HEK293T (cell line): ENCODE measurements around the gene RHOJ.
"Not testable (repeated sequence)": the region's sequence is repeated elsewhere in the genome, so short reads cannot be mapped to it uniquely, and the experiment has no call there.

Source experiments
- CTCF ChIA-PET: fragments of 350-600 bp; formaldehyde crosslinking; extraction: SDS; loops from one replicate; lab custom pipeline; 2021; ENCODE audit warnings: antibody characterized with exemption, inconsistent platforms; lab: Yijun Ruan, JAX
- POLR2A ChIA-PET: fragments of 350-600 bp; formaldehyde crosslinking; extraction: SDS; loops from one replicate; lab custom pipeline; 2020; ENCODE audit warnings: antibody characterized with exemption, inconsistent platforms; lab: Yijun Ruan, JAX
- DNase-seq: peaks from one replicate; pipeline ENCODE4 v3.0.0; 2012; ENCODE audit warnings: mixed read lengths; ENCODE audit errors: extremely low spot score
- ARNT ChIP-seq: fragments of 450-650 bp; IDR thresholded peaks from 2 replicates; pipeline ENCODE4 v1.6.1; 2017; ENCODE audit warnings: mild to moderate bottlenecking
- BHLHE40 ChIP-seq: fragments of 450-650 bp; IDR thresholded peaks from 2 replicates; pipeline ENCODE4 v1.6.1; 2016; ENCODE audit warnings: mild to moderate bottlenecking, moderate library complexity, borderline replicate concordance
- CTBP1 ChIP-seq: fragments of 450-650 bp; IDR thresholded peaks from 2 replicates; pipeline ENCODE4 v1.6.1; 2016; ENCODE audit warnings: borderline replicate concordance
- ELF4 ChIP-seq: fragments of 450-650 bp; IDR thresholded peaks from 2 replicates; pipeline ENCODE4 v1.6.1; 2017; ENCODE audit warnings: antibody characterized with exemption
- FOXA1 ChIP-seq: fragments of 450-650 bp; IDR thresholded peaks from 2 replicates; pipeline ENCODE4 v1.6.1; 2016; ENCODE audit warnings: mild to moderate bottlenecking
- FOXK2 ChIP-seq: fragments of 450-650 bp; IDR thresholded peaks from 2 replicates; pipeline ENCODE4 v1.6.1; 2016; ENCODE audit warnings: mild to moderate bottlenecking
- FOXM1 ChIP-seq: fragments of 450-650 bp; IDR thresholded peaks from 2 replicates; pipeline ENCODE4 v1.6.1; 2017; ENCODE audit warnings: mild to moderate bottlenecking, borderline replicate concordance
- HDGF ChIP-seq: fragments of 450-650 bp; IDR thresholded peaks from 2 replicates; pipeline ENCODE4 v1.6.1; 2017; ENCODE audit warnings: antibody characterized with exemption, borderline replicate concordance
- L3MBTL2 ChIP-seq: fragments of 450-650 bp; conservative IDR thresholded peaks from 2 replicates; pipeline ENCODE4 v1.6.1; 2016; ENCODE audit warnings: mild to moderate bottlenecking
- LEF1 ChIP-seq: fragments of 450-650 bp; IDR thresholded peaks from 2 replicates; pipeline ENCODE4 v1.6.1; 2017; ENCODE audit warnings: mild to moderate bottlenecking, borderline replicate concordance
- NFRKB ChIP-seq: fragments of 450-650 bp; IDR thresholded peaks from 2 replicates; pipeline ENCODE4 v1.6.1; 2016; ENCODE audit warnings: mild to moderate bottlenecking, moderate library complexity
- PKNOX1 ChIP-seq: fragments of 450-650 bp; IDR thresholded peaks from 2 replicates; pipeline ENCODE4 v1.6.1; 2016
- SP1 ChIP-seq: fragments of 450-650 bp; IDR thresholded peaks from 2 replicates; pipeline ENCODE4 v1.6.1; 2017
- SUZ12 ChIP-seq: fragments of 450-650 bp; IDR thresholded peaks from 2 replicates; pipeline ENCODE4 v1.6.1; 2016; ENCODE audit warnings: mild to moderate bottlenecking
- TARDBP ChIP-seq: fragments of 450-650 bp; IDR thresholded peaks from 2 replicates; pipeline ENCODE4 v1.6.1; 2016
- ZNF384 ChIP-seq: fragments of 450-650 bp; IDR thresholded peaks from 2 replicates; pipeline ENCODE4 v1.6.1; 2016

Gene RHOJ

GRCh38 chr14:63300854-63301253, 96.6 kb downstream of the RHOJ start:
- no peak for TF ChIP-seq FOXK2
- TF ChIP-seq BHLHE40: no peak
- no peak for TF ChIP-seq NFRKB
- no peak for TF ChIP-seq HDGF
- no peak for TF ChIP-seq PKNOX1
- TF ChIP-seq ELF4: no peak
- no peak for TF ChIP-seq FOXA1
- TF ChIP-seq TARDBP: no peak
- TF ChIP-seq CTBP1: no peak
- TF ChIP-seq L3MBTL2: no peak
- no peak for TF ChIP-seq ZNF384
- no peak for TF ChIP-seq SP1
- DNase-seq: no peak
- CTCF ChIA-PET: no interaction called here
- POLR2A ChIA-PET: no interaction called here

- TF ChIP-seq ZNF384 (no peak), NFRKB (no peak), PKNOX1 (no peak), ELF4 (no peak), FOXA1 (no peak), L3MBTL2 (no peak), SUZ12 (no peak), FOXK2 (no peak), HDGF (no peak), FOXM1 (no peak), BHLHE40 (no peak), CTBP1 (no peak), SP1 (no peak)
- no peak for DNase-seq
- ChIA-PET CTCF (interaction anchor here (0.6 kb wide), 1 partner anchor 728 kb away, joined by 3 read pairs; no protein-coding TSS in a partner anchor), POLR2A (no interaction called here)
Observed at GRCh38 chr14:63301891-63302534, 97.8 kb downstream of the RHOJ start.

GRCh38 chr14:63304429-63304828, 100.2 kb downstream of the RHOJ start:
- DNase-seq, CTCF ChIA-PET, POLR2A ChIA-PET: not testable (repeated sequence)

- TF ChIP-seq ARNT: no peak
- no peak for TF ChIP-seq FOXM1
- TF ChIP-seq PKNOX1: no peak
- no peak for TF ChIP-seq L3MBTL2
- no peak for TF ChIP-seq SUZ12
- TF ChIP-seq FOXK2: no peak
- no peak for TF ChIP-seq HDGF
- TF ChIP-seq BHLHE40: no peak
- TF ChIP-seq SP1: no peak
- TF ChIP-seq TARDBP: no peak
- TF ChIP-seq LEF1: no peak
- no peak for TF ChIP-seq NFRKB
- TF ChIP-seq CTBP1: no peak
- TF ChIP-seq ELF4: no peak
- no peak for TF ChIP-seq FOXA1
- no peak for TF ChIP-seq ZNF384
- POLR2A ChIA-PET: no interaction called here
Observed at GRCh38 chr14:63308723-63309317, 104.6 kb downstream of the RHOJ start.

GRCh38 chr14:63318835-63319234, 114.6 kb downstream of the RHOJ start, which contains the start of gene GPHB5:
GPHB5 (minus strand) TSS chr14:63318935; CDS start chr14:63317849, 1,086 bp downstream.
- no peak for TF ChIP-seq SP1
- TF ChIP-seq BHLHE40: no peak
- TF ChIP-seq PKNOX1: no peak
- no peak for TF ChIP-seq ARNT
- TF ChIP-seq L3MBTL2: no peak
- TF ChIP-seq ELF4: no peak
- no peak for TF ChIP-seq SUZ12
- TF ChIP-seq NFRKB: no peak
- TF ChIP-seq FOXK2: no peak
- no peak for TF ChIP-seq FOXM1
- ChIA-PET POLR2A (no interaction called here), CTCF (no interaction called here)
- DNase-seq: no peak

More at GRCh38 chr14:63308723-63309317, 104.6 kb downstream of the RHOJ start:
- CTCF ChIA-PET: interaction anchor here (0.7 to 1.6 kb wide), 5 partner anchors 9 to 994 kb away, joined by 3 to 5 read pairs (median 5); no protein-coding TSS in a partner anchor
- DNase-seq: peak; percentile 33

GRCh38 chr14:63322472-63322871, 118.2 kb downstream of the RHOJ start:
- DNase-seq: no peak
- TF ChIP-seq PKNOX1 (no peak), L3MBTL2 (no peak), FOXA1 (no peak), LEF1 (no peak), FOXM1 (no peak), FOXK2 (no peak), CTBP1 (no peak), ARNT (no peak)
- POLR2A ChIA-PET: no interaction called here
- CTCF ChIA-PET: interaction anchor here (1.7 kb wide), 1 partner anchor 13 kb away, joined by 5 read pairs; no protein-coding TSS in a partner anchor
